ENCODE results near the gene RUFY2. TPM values are rescaled to one million over a fixed set of nuclear protein-coding genes. Genes with fewer than 3 reads are reported as not detected.
A peak's percentile ranks its signal among the peaks of the same experiment; 100 is the strongest.
"Not testable (repeated sequence)": the region's sequence is repeated elsewhere in the genome, so short reads cannot be mapped to it uniquely, and the experiment has no call there.

The RUFY2 gene, protein sequence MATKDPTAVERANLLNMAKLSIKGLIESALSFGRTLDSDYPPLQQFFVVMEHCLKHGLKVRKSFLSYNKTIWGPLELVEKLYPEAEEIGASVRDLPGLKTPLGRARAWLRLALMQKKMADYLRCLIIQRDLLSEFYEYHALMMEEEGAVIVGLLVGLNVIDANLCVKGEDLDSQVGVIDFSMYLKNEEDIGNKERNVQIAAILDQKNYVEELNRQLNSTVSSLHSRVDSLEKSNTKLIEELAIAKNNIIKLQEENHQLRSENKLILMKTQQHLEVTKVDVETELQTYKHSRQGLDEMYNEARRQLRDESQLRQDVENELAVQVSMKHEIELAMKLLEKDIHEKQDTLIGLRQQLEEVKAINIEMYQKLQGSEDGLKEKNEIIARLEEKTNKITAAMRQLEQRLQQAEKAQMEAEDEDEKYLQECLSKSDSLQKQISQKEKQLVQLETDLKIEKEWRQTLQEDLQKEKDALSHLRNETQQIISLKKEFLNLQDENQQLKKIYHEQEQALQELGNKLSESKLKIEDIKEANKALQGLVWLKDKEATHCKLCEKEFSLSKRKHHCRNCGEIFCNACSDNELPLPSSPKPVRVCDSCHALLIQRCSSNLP
- total RNA-seq, result 22.4 and 26.6 TPM in 2 replicates
- long read RNA-seq, partial matches to known transcripts, result 16 of 26 reads
- long read RNA-seq, other reads (novel, unspliced or antisense), result 8 of 26 reads

- peak within 1 kb of the TSS; percentile 100 for H3K27ac Mint-ChIP-seq (ENCODE audit: unreplicated experiment)
- H3K4me1 Mint-ChIP-seq, result peaks cover 24% of the 10 kb centered on the region
- peak; percentile 86 for TF ChIP-seq CTCF (conservative IDR thresholded peaks at IDR 0.05)
Observed at GRCh38 chr10:68406815-68407548, at the start of gene RUFY2. TSS of gene RUFY2 (minus strand) at chr10:68407277. CDS start at chr10:68407189, 88 bp downstream.

DNA sequence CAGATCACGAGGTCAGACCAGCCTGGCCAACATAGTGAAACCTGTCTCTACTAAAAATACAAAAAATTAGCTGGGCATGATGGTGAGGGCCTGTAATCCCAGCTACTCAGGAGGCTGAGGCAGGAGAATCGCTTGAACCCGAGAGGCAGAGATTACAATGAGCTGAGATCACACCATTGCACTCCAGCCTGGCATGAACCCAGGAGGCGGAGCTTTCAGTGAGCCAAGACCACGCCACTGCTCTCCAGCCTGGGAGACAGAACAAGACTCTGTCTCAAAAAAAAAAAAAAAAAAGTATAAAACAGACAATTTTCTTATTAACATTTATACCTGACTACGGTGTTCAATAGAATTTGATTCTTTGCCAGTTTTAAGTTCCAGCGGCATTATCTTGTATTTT, 42.6 kb upstream of the RUFY2 start:
- H3K4me1 Mint-ChIP-seq; H3K4me3 Mint-ChIP-seq; H3K27ac Mint-ChIP-seq (ENCODE audit: unreplicated experiment); H3K27me3 Mint-ChIP-seq (ENCODE audit: low read depth); H3K9me3 Mint-ChIP-seq; DNase-seq (ENCODE audit: low read depth, low spot score): not testable (repeated sequence)
- H3K36me3 Mint-ChIP-seq (ENCODE audit: low read depth), result peaks cover 16% of the 10 kb centered on the region

More at GRCh38 chr10:68406815-68407548, at the start of gene RUFY2:
- H3K36me3 Mint-ChIP-seq (ENCODE audit: low read depth), result no peaks in the 10 kb centered on the region
- DNase-seq (ENCODE audit: low read depth, low spot score), result peak; percentile 81
- peak within 1 kb of the TSS; percentile 93 for H3K4me3 Mint-ChIP-seq
- H3K9me3 Mint-ChIP-seq, result no peaks in the 10 kb centered on the region
- no peaks in the 10 kb centered on the region for H3K27me3 Mint-ChIP-seq (ENCODE audit: low read depth)

GRCh38 chr10:68446179-68446578, 39.1 kb upstream of the RUFY2 start:
- H3K4me3 Mint-ChIP-seq, result no peak overlapping the region
- H3K27ac Mint-ChIP-seq (ENCODE audit: unreplicated experiment), result no peak overlapping the region
- H3K27me3 Mint-ChIP-seq (ENCODE audit: low read depth), result no peaks in the 10 kb centered on the region
- no peaks in the 10 kb centered on the region for H3K9me3 Mint-ChIP-seq
- no peaks in the 10 kb centered on the region for H3K4me1 Mint-ChIP-seq
- no peak for TF ChIP-seq CTCF (conservative IDR thresholded peaks at IDR 0.05)
- peaks cover 12% of the 10 kb centered on the region for H3K36me3 Mint-ChIP-seq (ENCODE audit: low read depth)
- DNase-seq (ENCODE audit: low read depth, low spot score), result no peak

GRCh38 chr10:68442971-68443370, 35.9 kb upstream of the RUFY2 start:
- TF ChIP-seq CTCF (conservative IDR thresholded peaks at IDR 0.05), result no peak
- H3K27me3 Mint-ChIP-seq (ENCODE audit: low read depth), result no peaks in the 10 kb centered on the region
- no peaks in the 10 kb centered on the region for H3K4me1 Mint-ChIP-seq
- no peak overlapping the region for H3K4me3 Mint-ChIP-seq
- no peak for DNase-seq (ENCODE audit: low read depth, low spot score)
- H3K36me3 Mint-ChIP-seq (ENCODE audit: low read depth), result peaks cover 11% of the 10 kb centered on the region
- no peaks in the 10 kb centered on the region for H3K9me3 Mint-ChIP-seq
- no peak overlapping the region for H3K27ac Mint-ChIP-seq (ENCODE audit: unreplicated experiment)

DNA sequence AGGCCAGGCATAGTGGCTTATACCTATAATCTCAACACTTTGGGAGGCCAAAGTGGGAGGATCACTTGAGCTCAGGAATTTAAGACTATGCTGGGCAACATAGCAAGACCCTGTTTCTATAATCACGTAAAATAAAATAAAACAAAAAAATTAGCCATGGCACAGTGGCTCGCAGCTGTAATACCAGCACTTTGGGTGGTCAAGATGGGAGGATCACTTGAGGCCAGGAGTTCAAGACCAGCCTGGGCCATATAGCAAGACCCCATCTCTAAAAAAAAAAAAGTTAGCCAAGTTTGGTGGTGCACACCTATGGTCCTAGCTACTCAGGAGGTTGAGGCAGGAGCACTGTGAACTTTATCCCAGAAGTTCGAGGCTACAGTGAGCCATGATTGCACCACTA, 33.8 kb upstream of the RUFY2 start:
- Mint-ChIP-seq H3K27me3 (ENCODE audit: low read depth) (no peaks in the 10 kb centered on the region), H3K4me1 (no peaks in the 10 kb centered on the region), H3K4me3 (no peak overlapping the region), H3K27ac (ENCODE audit: unreplicated experiment) (no peak overlapping the region), H3K36me3 (ENCODE audit: low read depth) (peaks cover 4% of the 10 kb centered on the region), H3K9me3 (no peaks in the 10 kb centered on the region)
- no peak for DNase-seq (ENCODE audit: low read depth, low spot score)
- no peak for TF ChIP-seq CTCF (conservative IDR thresholded peaks at IDR 0.05)

Data from neural crest cell (in vitro differentiated cells).